Measurements from ENCODE around the gene TUBGCP3. TPM values are rescaled to one million over a fixed set of nuclear protein-coding genes. Genes with fewer than 3 reads are reported as not detected.

Gene TUBGCP3
- total and polyA plus RNA-seq, 9 of the 15 experiments (the other 6 are each of a cell fraction or from before 2014, with no cell fraction given) = 3.0 to 24.8 (median 15.2) TPM

- ATAC-seq (no peak), DNase-seq (ENCODE audit: extremely low read depth in 1 of 4, low spot score in 3 of 4) (no peak), FAIRE-seq (no peak)
- no peaks in the 10 kb centered on the region for H3K36me3 ChIP-seq (ENCODE audit: control insufficient read depth, insufficient read depth, low read length)
- H3K27me3 ChIP-seq (ENCODE audit: control insufficient read depth in 2 of 2, insufficient read depth in 2 of 2, low read length in 2 of 2) = peaks cover 30 to 75% of the 10 kb centered on the region in 2 experiments; a peak in 4 of 5 replicates
- intact Hi-C loops (cut with micrococcal nuclease) = no loop called here
- CTCF ChIA-PET (ENCODE audit: low intra/inter-chr PET ratio) = no interaction called here
- H3K4me1 ChIP-seq (replicated peaks in 1 of 2; ENCODE audit: control insufficient read depth in 2 of 2, insufficient read depth in 2 of 2, low read length in 2 of 2) = no peaks in the 10 kb centered on the region
- no peaks in the 10 kb centered on the region for H3K79me2 ChIP-seq (ENCODE audit: control insufficient read depth, insufficient read depth, low read length)
- no peaks in the 10 kb centered on the region for H4K20me1 ChIP-seq (replicated peaks; ENCODE audit: control insufficient read depth, insufficient read depth, low read length)
- POLR2A ChIA-PET = no interaction called here
- no TSS peak for BruUV-seq (replicated peaks)
- H3K4me2 ChIP-seq (ENCODE audit: insufficient read depth, low read length) = no peak overlapping the region
- no peaks in the 10 kb centered on the region for H3K9me1 ChIP-seq (ENCODE audit: control insufficient read depth, insufficient read depth, low read length)
- in situ Hi-C loops (cut with MboI) = no loop called here
- WGBS (ENCODE audit: insufficient coverage, low coverage, missing lambda C conversion rate) = 2% methylated on average over 8 of the region's 9 CpGs
- no peak overlapping the region for H3K4me3 ChIP-seq
- H3K27ac ChIP-seq (ENCODE audit: extremely low read depth, low read depth, low read length) = no peak overlapping the region
- H2AFZ ChIP-seq (ENCODE audit: low read depth, low read length) = no peak overlapping the region
- H3K9ac ChIP-seq (ENCODE audit: insufficient read depth in 1 of 2, low read depth in 2 of 2, low read length in 2 of 2) = no peak overlapping the region
- no peaks in the 10 kb centered on the region for H3K9me3 ChIP-seq (replicated peaks; ENCODE audit: control insufficient read depth, insufficient read depth, low read depth, low read length)
- TF ChIP-seq REST (IDR thresholded peaks at IDR 0.05; ENCODE audit: borderline replicate concordance) = no peak
- TF ChIP-seq REST (CRISPR knock-in tag; IDR thresholded peaks at IDR 0.05; ENCODE audit: low read depth) = no peak
- no peak for TF ChIP-seq POLR2AphosphoS5 (IDR thresholded peaks at IDR 0.05; ENCODE audit: control insufficient read depth, insufficient read depth, low read depth, low read length)
- TF ChIP-seq ZNF224 (CRISPR knock-in tag; IDR thresholded peaks at IDR 0.05) = no peak
- no peak for TF ChIP-seq GATAD2A (IDR thresholded peaks at IDR 0.05)
- no peak for TF ChIP-seq DNMT1 (IDR thresholded peaks at IDR 0.05)
- TF ChIP-seq PRPF4 (IDR thresholded peaks at IDR 0.05; ENCODE audit: insufficient read depth, low read depth, low read length, poor library complexity, severe bottlenecking) = no peak
- no peak for TF ChIP-seq TCF3 (CRISPR knock-in tag; IDR thresholded peaks at IDR 0.05)
- TF ChIP-seq CGGBP1 (CRISPR knock-in tag; IDR thresholded peaks at IDR 0.05) = no peak
- TF ChIP-seq, protein P1, sequence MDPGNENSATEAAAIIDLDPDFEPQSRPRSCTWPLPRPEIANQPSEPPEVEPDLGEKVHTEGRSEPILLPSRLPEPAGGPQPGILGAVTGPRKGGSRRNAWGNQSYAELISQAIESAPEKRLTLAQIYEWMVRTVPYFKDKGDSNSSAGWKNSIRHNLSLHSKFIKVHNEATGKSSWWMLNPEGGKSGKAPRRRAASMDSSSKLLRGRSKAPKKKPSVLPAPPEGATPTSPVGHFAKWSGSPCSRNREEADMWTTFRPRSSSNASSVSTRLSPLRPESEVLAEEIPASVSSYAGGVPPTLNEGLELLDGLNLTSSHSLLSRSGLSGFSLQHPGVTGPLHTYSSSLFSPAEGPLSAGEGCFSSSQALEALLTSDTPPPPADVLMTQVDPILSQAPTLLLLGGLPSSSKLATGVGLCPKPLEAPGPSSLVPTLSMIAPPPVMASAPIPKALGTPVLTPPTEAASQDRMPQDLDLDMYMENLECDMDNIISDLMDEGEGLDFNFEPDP (CRISPR knock-in tag; IDR thresholded peaks at IDR 0.05) = no peak
- no peak for TF ChIP-seq RFX5 (IDR thresholded peaks at IDR 0.05; ENCODE audit: low read depth, low read length)
- TF ChIP-seq, protein P2, sequence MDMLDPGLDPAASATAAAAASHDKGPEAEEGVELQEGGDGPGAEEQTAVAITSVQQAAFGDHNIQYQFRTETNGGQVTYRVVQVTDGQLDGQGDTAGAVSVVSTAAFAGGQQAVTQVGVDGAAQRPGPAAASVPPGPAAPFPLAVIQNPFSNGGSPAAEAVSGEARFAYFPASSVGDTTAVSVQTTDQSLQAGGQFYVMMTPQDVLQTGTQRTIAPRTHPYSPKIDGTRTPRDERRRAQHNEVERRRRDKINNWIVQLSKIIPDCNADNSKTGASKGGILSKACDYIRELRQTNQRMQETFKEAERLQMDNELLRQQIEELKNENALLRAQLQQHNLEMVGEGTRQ (CRISPR knock-in tag; IDR thresholded peaks at IDR 0.05) = no peak
- TF ChIP-seq PHTF2 (CRISPR knock-in tag; IDR thresholded peaks at IDR 0.05) = no peak
Observed at GRCh38 chr13:112450904-112451240, 137.1 kb downstream of the TUBGCP3 start.
